Activated CD4-positive, alpha-beta T cell treated with anti-CD3 and anti-CD28 coated beads, Interleukin-2, amount 50 U/mL, for 1 hour (primary cell): Measurements from ENCODE around the gene CYB5A.
"Not testable (repeated sequence)": the region's sequence is repeated elsewhere in the genome, so short reads cannot be mapped to it uniquely, and the experiment has no call there.

Source experiments
- DNase-seq: peaks from one replicate; pipeline ENCODE4 v3.0.0-alpha.2; 2020

CYB5A gene

DNA sequence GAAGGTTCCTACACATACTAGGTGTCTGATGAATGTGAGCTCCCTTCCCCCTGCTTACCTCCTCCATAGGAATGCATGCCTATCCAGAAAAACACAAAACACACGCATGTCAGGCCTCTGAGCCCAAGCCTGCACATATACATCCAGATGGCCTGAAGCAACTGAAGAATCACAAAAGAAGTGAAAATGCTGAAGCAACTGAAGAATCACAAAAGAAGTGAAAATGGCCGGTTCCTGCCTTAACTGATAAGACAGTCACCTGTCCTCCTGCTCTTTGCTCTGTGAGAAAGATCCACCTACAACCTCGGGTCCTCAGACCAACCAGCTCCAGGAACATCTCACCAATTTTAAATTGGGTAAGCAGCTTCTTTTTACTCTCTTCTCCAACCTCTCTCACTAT is 1.2 kb upstream of the CYB5A start:
- DNase-seq, result not testable (repeated sequence)

DNA sequence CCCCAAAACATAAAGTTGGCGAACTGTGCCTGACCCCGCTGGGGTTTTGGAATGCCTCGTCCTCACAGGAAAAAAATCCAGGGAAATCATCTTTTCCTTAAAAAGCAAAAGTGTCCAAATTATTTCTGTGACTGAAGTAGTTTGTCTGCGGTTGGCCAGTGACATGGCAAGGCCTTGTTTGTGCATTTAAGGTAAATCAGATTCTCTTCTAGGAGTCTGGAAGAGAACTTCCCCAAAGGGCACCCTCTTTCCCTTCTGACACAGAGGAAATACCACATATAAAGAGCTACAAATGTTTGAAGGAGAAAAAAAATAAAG is 737 bp upstream of the CYB5A start:
- no peak for DNase-seq

DNA sequence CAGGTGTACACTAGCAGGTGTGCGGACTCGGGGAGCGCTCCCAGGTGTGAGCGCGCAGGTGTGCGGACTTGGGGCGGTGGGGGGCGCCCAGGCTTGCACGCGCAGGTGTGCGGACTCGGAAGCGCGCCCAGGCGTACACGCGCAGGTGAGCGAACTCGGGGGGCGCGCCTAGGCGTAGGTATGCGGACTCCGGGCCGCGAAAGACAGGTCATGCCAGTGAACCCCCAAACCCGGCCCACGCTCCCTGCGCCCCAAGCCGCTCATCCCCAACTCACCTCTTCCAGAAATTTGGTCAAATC is 342 bp downstream of the CYB5A start:
- DNase-seq, result no peak

DNA sequence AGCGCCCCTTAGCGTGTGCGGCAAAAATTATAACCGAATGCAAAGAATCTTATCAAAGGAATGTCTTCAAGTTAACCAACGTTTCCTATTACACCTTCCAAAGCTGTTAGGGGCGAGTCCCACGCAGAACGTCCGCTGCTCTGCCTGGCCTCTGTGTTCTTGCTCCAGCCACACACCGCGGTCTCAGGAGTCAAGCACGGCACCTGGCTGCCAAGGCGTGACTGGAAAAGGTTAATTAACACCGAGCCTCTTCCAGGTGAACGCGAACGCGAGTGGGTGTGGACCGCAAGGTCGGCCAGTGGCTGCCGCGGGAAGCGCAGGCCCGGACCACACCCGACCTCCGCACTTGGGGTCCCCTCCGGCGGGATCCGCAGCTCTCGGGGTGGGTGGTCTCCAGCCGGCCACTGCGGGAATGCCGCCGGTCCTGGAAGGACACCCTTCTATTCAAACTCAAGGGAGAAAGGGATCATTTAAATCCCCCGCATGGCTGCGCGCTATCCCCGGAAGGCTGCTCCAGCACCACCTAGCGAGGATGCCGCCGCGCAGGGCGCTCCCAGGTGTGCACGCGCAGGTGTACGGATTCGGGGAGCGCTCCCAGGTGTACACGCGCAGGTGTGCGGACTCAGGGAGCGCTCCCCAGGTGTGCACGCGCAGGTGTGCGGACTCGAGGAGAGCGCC is 830 bp downstream of the CYB5A start:
- DNase-seq, result peak; percentile 16

DNA sequence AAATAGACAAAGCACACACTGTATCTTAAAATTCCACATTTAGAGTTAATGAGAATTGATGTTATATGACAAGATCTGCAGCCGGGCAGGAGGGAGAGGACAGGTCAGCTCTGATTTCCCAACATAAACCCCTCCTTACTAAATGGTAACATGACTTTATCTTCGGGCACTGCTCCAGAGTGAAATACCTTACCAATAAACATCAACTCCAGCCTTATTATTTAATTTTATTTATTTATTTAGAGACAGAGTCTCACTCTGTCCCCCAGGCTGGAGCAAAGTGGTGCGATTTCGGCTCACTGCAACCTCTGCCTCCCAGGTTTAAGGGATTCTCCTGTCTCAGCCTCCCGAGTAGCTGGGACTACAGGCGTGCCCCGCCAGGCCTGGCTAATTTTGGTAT is 1.7 kb downstream of the CYB5A start:
- no peak for DNase-seq

DNA sequence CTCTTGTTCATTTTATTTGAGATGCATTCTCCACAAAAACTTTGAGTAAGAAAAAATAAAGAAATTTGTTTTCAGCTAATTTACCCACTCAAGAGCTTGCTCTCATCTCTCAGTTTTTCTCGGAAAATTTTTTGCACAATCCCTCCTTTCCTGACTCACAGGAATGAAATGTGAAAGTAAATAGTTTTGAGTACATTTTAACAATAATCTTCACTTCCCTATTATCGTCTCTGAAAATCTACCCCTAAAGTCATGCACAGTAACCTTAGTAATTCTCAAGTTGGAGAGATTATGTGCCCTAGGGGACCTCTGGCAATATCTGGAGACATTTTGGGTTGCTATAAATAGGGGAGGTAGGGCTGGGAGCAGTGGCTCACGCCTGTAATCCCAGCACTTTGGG is 2.6 kb downstream of the CYB5A start:
- DNase-seq, result no peak

DNA sequence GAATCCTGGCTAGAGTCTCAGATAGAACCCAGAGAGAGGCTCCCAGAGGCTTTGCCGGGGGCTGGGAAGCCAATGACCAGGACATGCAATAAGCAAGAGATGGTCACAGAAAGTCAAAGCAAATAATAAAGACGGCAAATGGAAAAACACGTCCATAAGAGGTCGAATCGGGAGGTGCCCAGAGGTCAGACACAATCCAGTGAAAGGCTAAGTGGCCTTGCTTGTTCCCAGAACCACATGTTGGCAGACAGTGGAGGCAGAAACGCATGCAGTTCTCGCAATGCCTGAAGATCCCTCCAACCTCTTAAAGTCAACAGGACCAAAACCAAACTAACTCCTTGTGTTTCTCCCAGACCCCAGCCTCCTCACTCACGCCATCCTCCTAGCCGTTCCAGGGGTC is 3.0 kb downstream of the CYB5A start:
- DNase-seq, result no peak

DNA sequence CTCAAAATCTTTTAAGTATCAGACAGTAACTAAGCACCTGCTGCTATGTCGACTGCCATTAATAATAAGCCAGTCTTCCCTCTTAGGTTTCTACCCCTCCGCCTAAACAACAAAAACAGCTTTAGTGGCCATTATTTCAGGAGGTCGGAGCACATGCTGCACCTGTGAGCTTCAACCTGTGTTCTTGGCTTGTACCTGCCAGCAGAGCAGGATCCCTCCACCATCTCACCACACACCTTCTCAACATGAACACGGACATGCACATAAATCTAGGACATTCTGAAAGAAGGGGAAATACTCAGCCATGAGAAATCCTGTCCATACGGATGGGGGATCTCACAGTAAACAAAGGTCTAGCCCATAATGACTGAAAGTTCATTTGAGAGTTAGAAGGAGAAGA is 3.7 kb downstream of the CYB5A start:
- DNase-seq, result no peak

DNA sequence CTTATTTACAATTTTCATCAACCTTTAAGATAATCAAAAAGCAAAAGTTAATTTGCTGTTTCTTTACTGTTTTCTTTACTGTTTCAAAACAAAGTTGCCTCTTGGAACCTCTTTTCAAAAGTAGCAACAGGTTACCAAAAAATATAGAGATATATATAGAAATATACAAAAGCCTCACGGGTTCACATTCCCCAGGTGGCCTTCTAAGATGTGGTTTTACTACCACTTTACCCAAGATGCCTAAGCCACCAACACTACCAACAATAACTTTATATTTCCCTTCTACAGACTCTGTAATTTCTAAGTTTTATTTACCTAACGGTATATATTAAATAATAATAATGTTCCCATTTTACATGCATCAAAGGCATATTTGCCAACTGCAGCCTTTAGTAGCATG is 4.9 kb downstream of the CYB5A start:
- DNase-seq, result no peak

DNA sequence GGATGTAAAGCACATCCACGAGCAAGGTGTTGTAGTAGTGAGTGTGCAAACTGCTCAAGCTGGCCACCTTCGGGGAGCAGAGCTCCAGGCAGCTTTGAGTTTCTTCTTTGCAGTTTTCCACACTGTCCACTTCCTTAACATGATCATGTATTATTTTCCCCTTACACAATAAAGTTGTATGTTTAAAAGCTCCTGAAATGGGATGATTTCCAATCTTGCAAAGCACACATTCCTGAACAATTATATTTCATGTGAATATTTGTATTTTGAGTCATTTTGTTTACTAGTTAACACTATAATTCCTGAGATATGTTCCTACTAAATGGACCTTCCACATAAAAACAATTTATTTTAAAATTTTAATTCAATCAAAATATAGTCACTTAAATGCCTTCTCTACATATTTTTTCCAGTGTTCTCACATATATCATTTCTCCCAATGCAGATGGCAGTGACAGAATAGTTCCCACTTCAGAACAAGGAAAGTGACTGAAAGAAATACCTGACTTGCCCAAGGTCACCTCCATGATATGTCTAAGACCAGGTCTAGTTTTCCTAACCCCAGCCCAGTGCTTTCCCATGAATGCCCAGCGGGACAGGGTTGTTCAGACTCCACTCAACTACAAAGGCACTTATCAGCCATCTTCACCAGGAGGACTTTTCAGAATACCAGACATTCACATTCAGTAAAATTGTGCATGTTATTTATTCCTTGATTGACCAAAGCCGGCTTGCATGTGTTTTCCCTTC is 5.5 kb downstream of the CYB5A start:
- no peak for DNase-seq

DNA sequence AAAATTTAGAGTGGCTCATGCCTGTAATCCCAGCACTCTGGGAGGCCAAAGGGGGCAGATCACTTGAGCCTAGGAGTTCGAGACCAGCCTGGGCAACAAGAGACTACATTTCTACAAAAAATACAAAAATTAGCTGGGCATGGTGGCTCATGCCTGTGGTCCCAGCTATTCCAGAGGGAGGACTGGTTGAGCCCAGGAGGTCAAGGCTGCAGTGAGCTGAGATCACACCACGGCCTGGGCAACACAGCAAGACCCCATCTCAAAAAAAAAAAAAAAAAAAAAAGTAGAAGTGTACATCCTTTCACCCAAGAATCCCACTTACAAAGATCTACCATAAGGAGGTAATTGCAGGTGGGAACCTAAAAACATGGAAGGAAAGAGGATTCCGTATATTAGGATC is 6.2 kb downstream of the CYB5A start:
- DNase-seq, result not testable (repeated sequence)

DNA sequence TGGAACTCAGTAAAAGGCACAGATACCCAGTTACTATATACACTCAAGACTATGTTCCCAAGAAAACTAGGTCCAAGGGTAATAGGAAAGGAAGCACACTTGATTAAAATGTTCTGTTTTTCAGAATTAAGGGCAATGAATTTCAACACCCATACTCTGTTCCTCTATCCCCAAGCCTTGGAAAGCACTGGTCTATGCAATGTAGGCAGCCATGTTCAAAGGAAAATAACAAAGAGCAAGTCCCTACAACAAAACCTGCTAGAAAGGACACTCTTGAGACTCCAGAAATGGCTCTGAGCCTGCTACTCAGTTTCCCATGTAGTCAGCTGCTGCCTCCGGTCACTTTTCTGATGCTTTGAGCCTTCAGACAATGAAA is 6.8 kb downstream of the CYB5A start:
- no peak for DNase-seq

DNA sequence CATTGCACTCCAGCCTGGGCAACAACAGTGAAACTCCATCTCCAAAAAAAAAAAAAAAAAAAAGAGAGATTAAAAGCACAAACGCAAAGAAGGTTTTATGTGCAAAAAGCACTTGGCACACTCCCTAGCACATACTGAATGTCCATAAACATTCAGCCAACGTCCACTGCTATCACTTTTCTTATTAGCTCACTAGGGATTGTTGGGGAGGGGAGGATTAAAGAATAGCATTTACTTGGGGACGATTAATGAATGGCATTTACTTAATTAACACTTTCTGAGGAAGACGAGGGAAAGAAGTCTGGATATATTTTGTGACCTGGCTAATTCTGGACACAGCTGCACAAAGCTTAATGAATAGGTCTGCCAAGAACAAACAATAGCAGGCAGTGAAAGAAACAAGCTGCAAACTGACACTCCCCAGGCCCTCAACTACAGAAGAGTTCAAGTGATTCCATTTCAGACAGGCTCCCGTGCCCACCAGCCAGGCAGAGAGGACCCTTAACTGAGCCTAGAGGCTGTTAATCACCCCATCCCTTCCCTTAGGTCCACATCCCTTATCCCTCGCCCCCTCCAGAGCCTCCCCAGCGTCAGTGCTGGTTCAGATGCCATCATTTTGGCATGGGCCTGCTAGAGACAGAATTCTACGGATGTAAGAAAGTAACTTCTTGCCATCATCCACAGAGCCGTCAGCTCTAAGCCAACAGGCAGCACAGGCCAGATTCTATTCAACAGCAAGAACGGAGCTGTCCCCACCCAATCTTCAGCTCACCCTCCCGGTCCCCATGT is 7.4 kb downstream of the CYB5A start:
- DNase-seq, result no peak

DNA sequence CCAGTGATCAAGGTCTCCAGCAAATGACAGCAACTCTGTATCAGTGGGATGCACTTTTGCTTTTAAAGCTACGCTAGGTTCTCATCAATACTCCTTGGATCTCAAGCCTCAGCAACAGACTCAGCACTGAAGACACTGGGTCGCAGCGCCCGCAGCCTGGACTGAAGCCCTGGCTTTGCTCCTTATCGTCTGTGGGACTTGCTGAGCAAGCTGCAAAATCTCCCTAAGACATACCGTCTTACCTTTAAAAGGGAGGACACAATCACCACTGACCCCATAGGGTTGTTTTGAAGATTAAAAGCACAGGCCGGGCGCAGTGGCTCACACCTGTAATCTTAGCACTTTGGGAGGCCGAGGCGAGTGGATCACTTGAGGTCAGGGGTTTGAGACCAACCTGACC is 8.1 kb downstream of the CYB5A start:
- DNase-seq, result no peak

DNA sequence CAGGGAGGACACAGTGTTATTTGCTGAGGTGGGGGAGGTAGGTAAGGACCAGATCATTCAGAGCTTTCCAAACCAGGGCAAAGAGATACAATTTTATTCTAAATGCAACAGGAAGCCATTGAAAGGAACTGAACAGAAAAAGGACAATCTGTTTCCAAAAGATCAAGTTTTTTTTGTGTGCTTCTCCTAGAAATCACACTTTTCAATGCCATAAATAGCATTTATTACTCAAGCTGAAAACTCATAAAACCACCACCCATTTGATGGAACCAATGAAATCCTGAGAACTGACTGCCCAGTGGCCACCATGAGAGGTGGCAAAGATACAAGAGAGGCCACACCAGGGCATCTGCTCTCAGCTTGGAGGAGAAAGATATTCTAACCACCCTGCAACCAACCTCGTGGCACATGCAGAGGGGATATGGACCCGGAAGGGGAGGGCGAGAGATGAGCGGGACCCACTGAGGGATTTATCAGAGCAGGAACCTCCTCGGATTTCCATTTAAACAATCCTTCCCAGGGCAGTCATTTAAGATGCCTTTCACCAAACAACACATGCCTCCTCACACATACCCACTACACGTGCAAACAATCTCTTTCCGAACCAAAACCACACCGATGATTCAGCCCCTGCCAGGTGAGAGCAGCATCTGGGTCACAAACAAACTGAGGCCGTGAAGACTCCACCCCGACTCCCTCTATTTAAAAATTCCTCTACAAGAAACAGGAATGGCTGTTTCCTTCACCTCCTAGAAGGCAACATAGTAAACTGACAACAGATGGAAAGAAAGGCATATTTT is 8.8 kb downstream of the CYB5A start:
- DNase-seq, result no peak

DNA sequence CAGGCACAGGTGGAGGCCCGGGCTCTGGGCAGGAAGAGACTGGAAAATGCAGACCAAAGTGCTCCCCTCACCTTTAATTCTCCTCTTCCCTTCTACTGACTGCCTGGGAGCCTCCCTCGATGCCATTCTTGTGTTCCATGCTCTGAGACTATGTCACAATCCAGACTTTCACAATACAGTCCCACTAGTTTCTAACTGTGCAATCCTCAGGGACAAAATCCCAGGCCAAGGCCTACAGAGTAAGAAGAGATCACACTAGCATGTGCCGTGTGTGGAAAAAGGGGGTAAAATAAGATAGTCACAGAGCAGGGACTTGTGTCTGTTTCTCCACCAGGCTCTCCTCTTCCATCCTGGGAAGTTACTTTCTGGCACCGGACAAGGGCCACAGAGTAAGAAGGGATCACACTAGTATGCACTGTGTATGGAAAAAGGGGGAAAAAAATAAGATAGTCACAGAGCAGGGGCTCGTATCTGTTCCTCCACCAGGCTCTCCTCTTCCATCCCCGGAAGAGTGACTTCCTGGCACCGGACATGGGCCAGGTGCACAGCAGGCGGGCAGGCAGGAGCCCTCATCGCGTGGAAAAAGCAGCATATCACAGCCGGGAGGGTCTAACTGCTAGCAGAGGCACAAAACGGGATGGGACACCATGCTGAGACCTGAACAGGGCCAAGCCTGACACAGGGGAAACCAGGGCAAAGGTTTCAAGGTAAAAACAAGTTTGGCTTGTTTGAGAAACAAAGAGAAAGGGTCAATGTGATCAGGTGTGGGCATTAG is 9.6 kb downstream of the CYB5A start:
- DNase-seq, result no peak

DNA sequence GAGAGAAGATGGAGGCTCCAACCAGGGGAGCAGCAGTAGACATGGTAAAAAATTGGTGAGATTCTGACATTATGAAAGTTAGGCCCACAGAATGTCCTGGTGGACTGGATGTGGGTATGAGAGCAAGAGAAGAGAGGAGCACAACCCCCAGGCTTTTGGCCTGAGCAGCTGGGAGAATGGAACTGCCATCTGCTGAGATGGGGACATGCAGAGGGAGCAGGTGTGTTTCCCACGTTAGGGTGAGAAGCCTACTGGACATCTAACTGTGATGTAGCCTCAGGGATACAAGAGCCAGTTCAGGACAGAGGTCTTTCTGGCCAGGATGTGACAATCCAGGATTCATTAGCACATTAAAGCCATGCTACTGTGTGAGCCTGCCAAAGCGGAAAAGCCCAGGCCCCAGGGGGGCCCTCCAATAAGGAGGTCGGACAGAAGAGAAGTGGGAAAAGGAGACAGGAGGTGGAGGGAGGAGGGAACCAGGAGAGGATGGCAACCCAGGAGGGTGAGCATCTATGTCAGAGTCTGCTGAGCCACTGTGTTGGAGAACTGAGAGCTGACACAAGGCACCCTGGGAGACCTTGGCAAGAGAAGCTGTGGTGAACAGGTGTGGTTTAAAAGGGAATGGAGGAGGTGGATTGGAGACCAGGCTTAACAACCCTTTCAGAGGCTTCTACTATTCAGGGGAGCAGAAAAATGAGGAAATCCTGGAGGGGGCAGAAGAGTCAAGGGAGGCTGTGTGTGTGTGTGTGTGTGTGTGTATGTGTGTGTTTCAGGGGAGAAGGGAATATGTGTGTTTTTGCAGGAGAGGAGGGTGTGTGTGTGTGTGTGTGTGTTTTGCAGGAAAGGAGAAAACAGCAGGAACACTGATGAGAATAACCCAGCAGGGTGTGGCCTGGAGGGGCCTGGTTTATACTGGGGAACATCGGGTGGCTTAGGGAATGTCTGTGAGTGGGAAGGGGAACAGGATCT is 10.5 kb downstream of the CYB5A start:
- DNase-seq, result no peak

DNA sequence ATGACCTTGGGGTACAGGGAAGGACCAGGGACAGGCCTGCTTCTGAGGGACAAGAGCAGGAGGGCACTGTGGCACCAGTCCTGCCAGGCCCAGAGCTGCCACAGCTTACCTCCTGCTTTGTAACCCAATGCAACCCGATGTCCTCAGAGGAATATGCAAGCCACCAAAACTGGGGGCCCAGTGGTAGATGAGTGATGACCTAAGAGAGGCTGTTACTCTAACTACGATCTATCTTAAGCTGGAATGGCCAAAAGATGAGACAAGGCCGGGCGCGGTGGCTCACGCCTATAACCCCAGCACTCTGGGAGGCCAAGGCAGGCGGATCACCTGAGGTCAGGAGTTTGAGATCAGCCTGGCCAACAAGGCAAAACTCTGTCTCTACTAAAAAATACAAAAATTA is 12.8 kb downstream of the CYB5A start:
- DNase-seq, result no peak

DNA sequence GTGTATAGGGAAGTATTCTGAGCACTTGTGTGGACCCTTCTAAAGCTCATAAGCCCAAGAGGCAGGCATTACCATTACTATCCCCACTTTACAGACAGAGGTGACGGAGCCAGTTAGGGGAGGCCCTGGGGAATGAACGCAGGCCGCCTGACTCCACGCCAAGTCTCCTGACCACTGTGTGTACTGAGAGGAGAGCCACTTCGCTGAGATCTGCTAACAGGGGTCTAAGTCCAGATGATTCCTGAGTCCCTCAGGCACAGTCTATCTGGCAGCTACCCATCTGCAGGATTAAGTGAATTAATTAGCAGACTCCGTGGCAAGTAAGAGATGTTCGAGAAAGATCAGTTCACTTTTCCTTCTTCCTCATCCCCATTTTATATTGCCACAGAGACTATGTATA is 13.7 kb downstream of the CYB5A start:
- no peak for DNase-seq

DNA sequence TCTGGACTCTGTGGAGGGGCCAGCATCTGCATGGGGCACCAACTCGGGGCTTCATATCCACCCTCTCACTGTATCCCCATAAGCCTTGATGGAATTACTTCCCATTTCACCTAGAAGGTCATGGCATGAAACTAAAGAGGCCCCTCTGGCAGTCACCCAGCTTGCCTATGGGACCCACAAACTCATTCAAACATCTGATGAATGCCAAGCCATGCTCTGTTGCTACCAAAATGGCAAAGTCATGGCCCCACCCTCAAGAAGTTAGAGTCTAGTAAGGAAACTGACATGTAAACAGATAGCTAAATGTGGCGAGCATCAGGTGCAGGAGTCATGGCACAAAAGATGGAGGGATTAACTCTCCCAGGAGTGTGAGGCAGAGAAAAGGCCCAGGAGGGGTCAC is 14.5 kb downstream of the CYB5A start:
- DNase-seq, result no peak

DNA sequence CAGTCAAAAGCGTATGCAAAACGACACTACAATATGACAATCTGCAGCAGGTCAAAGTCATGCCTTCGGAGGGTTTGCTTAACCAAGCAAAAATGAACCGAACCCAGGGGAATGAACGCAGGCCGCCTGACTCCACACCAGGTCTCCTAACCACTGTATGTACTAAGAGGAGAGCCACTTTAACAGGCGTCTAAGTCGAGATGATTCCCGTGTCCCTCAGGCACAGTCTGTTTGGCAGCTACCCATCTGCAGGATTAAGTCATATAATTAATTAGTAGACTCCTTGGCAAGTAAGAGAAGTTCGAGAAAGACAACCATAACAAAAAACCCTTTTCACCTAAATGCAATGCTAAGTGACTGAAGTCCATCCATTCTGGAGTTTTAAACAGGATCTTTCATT is 15.2 kb downstream of the CYB5A start:
- no peak for DNase-seq

DNA sequence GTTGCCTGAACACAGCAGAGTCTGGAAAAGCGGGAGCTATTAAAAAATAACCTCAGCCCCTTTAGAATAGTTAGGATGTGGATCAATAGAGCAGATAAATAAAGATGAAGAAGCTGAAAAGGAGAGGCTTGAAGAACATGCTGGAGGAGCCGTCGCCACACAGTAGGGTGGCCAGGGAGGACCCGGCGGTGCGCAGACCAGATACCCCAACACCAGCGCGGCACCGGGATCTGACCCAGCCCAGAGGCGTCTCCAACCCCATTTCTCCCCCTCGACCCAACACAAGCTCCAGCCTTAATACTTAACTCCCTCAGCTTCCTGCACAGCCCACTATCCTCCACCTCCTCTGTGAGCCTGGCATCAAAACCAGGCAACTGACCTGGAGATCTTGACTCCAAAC is 16.0 kb downstream of the CYB5A start:
- DNase-seq, result no peak
